ENCODE results near the gene PLAAT2. TPM values are rescaled to one million over a fixed set of nuclear protein-coding genes. Genes with fewer than 3 reads are reported as not detected.

Gene PLAAT2
- total RNA-seq, 1 donor from 2014 or later, result not detected

DNA sequence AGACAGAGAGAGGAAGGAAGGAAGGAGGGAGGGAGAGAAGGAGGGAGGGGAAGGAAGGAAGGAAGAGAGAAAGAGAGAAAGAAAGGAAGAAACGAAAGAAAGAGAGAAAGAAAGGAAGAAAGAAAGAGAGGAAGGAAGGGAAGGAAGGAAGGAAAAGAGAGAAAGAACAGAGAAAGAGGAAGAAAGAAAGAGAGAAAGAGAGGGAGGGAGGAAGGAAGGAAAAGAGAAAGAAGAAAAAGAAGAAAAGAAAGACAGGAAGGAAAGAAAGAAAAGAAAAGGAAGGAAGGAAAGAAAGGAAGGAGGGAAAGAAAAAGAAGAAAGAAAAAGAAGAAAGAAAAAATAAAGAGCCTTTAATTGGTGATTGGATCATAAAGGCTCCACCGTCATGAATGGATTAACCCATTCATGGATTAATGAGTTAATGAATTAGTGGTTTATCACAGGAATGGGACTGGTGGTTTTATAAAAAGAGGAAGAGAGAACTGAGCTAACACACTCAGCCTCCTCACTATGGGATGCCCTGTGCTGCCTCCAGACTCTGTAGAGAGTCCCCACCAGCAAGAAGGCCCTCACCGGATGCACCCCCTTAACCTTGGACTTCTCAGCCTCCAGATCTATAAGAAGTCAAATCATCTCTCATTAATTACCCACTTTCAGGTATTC is 9.0 kb upstream of the PLAAT2 start:
- DNase-seq (ENCODE audit: low spot score in 2 of 2), result no peak
- Histone ChIP-seq H3K9me3 (no peaks in the 10 kb centered on the region), H3K4me3 (no peak overlapping the region), H3K27me3 (no peaks in the 10 kb centered on the region), H3K4me1 (peaks cover 0 to 18% of the 10 kb centered on the region in 2 donors), H3K36me3 (peaks cover 4 to 10% of the 10 kb centered on the region in 2 donors), H3K27ac (no peak overlapping the region)
- TF ChIP-seq, protein P1, sequence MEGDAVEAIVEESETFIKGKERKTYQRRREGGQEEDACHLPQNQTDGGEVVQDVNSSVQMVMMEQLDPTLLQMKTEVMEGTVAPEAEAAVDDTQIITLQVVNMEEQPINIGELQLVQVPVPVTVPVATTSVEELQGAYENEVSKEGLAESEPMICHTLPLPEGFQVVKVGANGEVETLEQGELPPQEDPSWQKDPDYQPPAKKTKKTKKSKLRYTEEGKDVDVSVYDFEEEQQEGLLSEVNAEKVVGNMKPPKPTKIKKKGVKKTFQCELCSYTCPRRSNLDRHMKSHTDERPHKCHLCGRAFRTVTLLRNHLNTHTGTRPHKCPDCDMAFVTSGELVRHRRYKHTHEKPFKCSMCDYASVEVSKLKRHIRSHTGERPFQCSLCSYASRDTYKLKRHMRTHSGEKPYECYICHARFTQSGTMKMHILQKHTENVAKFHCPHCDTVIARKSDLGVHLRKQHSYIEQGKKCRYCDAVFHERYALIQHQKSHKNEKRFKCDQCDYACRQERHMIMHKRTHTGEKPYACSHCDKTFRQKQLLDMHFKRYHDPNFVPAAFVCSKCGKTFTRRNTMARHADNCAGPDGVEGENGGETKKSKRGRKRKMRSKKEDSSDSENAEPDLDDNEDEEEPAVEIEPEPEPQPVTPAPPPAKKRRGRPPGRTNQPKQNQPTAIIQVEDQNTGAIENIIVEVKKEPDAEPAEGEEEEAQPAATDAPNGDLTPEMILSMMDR (IDR thresholded peaks at IDR 0.05), result no peak
- intact Hi-C loops (cut with DNase I), result no loop called here

DNA sequence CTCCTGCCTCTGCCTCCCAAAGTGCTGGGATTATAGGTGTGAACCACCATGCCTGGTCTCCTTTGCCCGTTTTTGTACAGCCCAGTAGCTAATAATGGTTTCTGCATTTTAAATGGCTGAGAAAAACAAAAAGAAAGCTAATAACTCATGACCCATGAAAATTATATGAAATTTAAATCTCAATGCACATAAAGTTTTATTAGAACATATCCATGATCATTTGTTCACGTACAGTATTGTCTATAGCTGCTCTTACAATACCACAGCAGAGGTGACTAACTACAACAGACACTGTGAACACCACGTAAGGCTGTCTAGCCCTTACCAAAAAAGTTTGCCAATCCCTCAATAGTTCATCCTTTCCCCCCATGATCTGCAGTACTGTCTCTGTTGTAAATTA is 6.4 kb upstream of the PLAAT2 start:
- peaks cover 0 to 12% of the 10 kb centered on the region in 2 donors for H3K4me1 ChIP-seq
- TF ChIP-seq, protein P1 (IDR thresholded peaks at IDR 0.05), result no peak
- DNase-seq (ENCODE audit: low spot score in 2 of 2), result no peak

DNA sequence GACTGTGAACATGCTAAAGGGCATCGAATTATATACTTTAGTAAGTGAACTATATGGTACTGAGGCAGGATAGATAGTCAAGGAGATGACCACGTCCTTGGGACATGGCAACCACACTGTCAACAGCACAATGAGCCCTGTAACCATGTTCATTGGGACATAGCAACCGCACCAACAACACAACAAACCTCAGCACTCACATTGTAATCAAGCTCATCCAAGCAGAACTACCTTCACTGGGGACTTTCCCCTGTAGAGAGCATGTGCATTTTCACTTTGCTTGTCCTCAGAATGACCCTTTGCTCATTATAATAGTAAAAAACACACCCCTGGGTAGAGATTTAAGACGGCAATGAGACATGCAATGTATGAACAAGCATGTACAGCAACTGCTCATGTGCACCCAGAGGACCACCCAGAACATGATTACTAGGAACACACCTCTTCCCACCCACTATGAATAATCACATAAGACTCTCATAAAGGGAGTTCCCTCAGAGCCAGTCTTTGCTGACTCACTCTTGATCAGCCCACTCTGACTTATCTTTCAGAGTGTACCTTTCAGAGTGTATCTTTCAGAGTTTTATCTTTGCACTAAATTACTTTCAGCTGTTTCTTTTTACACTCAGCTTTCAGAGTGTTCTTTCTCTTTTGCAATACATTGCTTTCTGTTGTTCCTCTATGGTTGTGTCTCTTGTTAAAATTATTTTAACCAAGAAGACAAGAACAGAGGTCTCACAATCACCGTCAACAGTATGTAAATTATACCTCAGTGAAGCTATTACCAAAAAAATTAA is 4.1 kb upstream of the PLAAT2 start:
- Histone ChIP-seq H3K4me1 (peaks cover 0 to 4% of the 10 kb centered on the region in 2 donors), H3K9me3 (no peaks in the 10 kb centered on the region), H3K27ac (no peak overlapping the region), H3K27me3 (no peaks in the 10 kb centered on the region), H3K4me3 (no peak overlapping the region), H3K36me3 (no peaks in the 10 kb centered on the region)
- no peak for DNase-seq (ENCODE audit: low spot score in 2 of 2)
- intact Hi-C loops (cut with DNase I), result no loop called here
- TF ChIP-seq, protein P1 (IDR thresholded peaks at IDR 0.05), result no peak

More for the DNA sequence above, 6.4 kb upstream of the PLAAT2 start:
- H3K4me3 ChIP-seq, result no peak overlapping the region
- intact Hi-C loops (cut with DNase I), result no loop called here
- no peak overlapping the region for H3K27ac ChIP-seq
- H3K27me3 ChIP-seq, result no peaks in the 10 kb centered on the region
- H3K36me3 ChIP-seq, result peaks cover 4 to 10% of the 10 kb centered on the region in 2 donors
- no peaks in the 10 kb centered on the region for H3K9me3 ChIP-seq

DNA sequence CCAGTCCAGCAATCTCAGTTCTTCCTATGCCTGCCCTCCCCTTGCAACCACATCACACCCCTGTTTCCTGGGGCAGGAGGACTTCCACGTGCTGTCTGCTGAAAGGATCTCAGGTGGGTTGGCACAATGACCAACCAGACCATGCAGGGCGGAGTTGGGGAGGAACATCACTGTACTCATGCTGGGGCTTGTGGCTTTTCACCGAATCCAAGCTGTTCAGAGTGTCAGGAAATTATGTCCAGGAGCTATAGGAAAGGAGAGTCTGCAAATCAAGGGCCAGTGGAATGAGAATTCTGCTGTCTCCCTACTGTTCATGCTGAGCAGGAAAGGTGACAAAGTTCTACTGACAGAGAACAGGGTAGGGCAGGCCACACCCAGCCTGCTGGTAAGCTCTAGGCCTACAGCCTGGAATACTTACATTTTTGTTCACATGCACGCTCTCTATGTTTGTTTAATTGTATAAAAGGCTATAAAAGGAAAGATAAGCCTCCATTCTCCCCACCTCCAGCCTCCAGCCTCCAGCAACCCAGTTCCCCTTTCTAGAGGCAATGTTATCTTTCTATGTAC is 1.7 kb upstream of the PLAAT2 start:
- intact Hi-C loops (cut with DNase I), result no loop called here
- no peaks in the 10 kb centered on the region for H3K27me3 ChIP-seq
- no peak overlapping the region for H3K4me3 ChIP-seq
- H3K36me3 ChIP-seq, result no peaks in the 10 kb centered on the region
- peaks cover 0 to 11% of the 10 kb centered on the region in 2 donors for H3K4me1 ChIP-seq
- no peak for DNase-seq (ENCODE audit: low spot score in 2 of 2)
- TF ChIP-seq, protein P1 (IDR thresholded peaks at IDR 0.05), result no peak
- no peak overlapping the region for H3K27ac ChIP-seq
- no peaks in the 10 kb centered on the region for H3K9me3 ChIP-seq

DNA sequence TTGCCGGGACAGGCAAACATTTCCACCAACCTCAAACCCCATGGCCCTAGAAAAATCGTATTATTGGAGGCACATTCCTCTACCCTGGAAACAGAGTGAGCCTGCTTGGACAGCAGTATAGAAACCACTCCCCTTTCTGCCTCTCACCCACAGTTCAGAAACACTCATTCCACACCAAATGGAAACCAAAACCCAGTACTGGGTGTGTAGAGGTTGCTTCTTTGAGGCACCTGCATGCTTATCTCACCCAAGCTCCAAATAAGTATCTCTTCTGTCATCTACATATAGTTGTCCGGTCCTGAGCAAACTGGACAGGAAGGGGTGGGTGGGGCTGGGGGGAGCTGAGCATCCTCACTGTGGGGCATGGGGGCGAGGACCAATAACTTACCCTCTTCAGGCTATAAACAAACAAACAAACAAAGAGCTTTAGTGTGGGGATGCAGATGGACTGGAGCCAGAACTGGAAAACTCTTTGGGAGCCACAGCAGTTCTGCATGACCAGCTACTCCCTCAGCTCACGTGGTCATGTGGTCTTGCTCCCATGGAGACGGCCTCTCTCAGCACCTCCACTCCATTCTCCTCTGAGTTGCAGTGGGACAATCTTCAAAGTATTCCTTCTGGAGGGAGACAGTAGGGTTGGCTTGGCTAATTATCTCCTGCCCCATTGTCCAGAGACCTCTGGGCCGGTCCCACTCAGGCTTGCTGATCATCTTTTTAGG is 1.0 kb upstream of the PLAAT2 start:
- H3K9me3 ChIP-seq, result no peaks in the 10 kb centered on the region
- TF ChIP-seq, protein P1 (IDR thresholded peaks at IDR 0.05), result no peak
- no peak overlapping the region for H3K27ac ChIP-seq
- no peaks in the 10 kb centered on the region for H3K27me3 ChIP-seq
- no peak overlapping the region for H3K4me3 ChIP-seq
- no peaks in the 10 kb centered on the region for H3K36me3 ChIP-seq
- DNase-seq (ENCODE audit: low spot score in 2 of 2), result no peak
- H3K4me1 ChIP-seq, result peaks cover 0 to 11% of the 10 kb centered on the region in 2 donors
- intact Hi-C loops (cut with DNase I), result no loop called here
